Stimulated activated naive CD8-positive, alpha-beta T cell treated with anti-CD3 and anti-CD28 coated beads, Interleukin-15, amount 100 ng/mL, for 72 hours (primary cell): Measurements from ENCODE around the gene GABBR2.

ENCODE experiments used
- ATAC-seq: fragments of 150-1000 bp; cut with Tn5 transposase; 2 replicates; pipeline ENCODE4 v1.10.0; 2021; ENCODE audit warnings: mild to moderate bottlenecking, moderate library complexity
- DNase-seq, 2 donors: peaks; one replicate each; pipeline ENCODE4 v3.0.0; 2021 to 2022
- H3K27ac Mint-ChIP-seq, 2 donors: one replicate each; pipeline ENCODE4 v1.8.0; 2022; ENCODE audit warnings: mild to moderate bottlenecking in 2 of 2, mixed read lengths in 2 of 2, moderate library complexity in 2 of 2
- H3K27me3 Mint-ChIP-seq: one replicate; pipeline ENCODE4 v1.8.0; 2022; ENCODE audit warnings: mixed read lengths
- H3K4me1 Mint-ChIP-seq: one replicate; pipeline ENCODE4 v1.8.0; 2022; ENCODE audit warnings: mild to moderate bottlenecking, mixed read lengths
- H3K4me3 Mint-ChIP-seq, 2 donors: one replicate each; pipeline ENCODE4 v1.8.0; 2022; ENCODE audit warnings: mild to moderate bottlenecking in 2 of 2, mixed read lengths in 2 of 2, moderate library complexity in 1 of 2
- H3K9me3 Mint-ChIP-seq, 2 donors: one replicate each; pipeline ENCODE4 v1.8.0; 2022; ENCODE audit warnings: mixed read lengths in 2 of 2

The GABBR2 gene

DNA sequence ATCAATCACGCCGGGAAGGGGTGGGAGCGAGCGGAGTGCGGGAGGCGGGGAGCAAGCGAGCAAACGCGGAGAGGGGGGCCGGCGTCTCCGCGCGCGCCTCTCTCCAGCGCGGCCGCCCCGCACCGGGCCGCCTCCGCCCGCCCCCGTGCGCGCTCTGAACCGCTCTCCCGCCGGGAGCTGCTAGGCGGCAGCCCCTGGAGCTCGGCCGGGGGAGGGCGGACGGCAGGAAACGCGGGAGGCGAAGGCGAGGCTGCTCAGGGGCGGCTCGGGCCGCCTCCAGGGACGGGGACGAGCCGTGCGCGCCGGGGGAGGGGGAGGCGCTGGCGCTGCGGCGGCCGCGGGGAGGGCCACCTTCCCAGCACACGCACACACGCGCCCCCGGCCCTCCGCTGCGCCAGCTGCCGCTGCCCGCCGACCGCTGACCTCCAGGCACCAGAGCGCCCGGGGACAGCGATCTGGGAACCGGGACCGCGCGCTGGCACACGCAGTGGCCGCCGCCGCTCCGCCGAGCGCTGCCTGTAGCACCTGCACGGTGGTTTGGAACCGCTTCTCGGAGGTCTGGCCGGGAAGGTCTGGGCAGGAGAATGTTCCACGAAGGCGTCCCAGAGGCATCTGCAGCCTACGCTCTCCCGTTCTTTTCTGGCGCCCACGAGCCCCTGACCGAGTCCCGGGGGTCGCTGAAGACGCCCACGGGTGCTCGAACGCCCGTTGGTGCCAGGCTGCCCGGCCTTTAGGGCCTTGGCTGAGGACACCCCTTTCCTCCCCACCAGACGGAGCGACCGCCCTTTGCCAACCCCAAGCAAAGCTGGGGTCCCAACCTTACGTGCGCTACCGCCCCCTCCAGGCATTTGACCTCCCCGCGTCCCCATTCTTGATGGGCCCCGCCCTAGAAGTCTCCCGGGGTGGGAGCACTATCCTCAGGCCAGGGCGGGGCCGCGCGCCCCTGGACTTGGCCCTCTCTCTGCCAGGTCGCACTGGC is at the start of gene GABBR2:
GABBR2 (minus strand) TSS at position 3 of the 979 bp plus-strand sequence. CDS start 198 bp downstream, outside the sequence.
- DNase-seq (no peak), ATAC-seq (no peak)
- Mint-ChIP-seq H3K4me1 (no peaks in the 10 kb centered on the region), H3K4me3 (peak within 1 kb of the TSS in 1 of 2 donors; percentile 41), H3K9me3 (no peaks in the 10 kb centered on the region), H3K27me3 (peaks cover 68% of the 10 kb centered on the region), H3K27ac (no peak within 1 kb of the TSS)

DNA sequence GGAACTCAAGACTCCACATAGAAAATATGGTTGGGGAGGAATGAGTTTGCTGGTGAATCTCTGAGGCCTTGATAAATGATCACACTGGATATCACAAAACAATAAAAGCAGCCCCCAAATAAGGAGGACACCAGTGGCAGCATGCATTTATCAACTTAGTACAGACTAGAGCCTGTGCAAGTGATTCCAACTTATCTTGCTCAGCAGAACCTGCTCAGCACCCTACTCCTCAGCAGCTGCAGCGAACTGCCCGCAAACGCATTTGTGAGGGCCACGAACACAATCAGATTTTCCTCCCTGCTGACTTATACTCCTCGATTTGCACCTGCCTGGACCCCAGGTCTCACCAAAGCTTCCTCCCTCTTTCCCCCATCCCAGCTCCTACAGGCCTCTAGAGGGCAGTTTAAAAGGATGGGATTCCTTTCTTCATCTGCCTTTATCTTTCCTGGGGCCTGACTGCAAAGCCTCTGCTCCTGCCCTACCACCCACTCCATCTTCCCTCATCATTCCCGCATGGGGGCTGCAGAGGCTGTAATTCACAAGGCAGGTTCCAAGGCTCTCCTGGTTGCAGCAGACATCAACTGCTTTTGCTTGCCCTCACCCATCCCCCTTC is 46.4 kb upstream of the GABBR2 start:
- ATAC-seq, result no peak
- Mint-ChIP-seq H3K4me1 (no peaks in the 10 kb centered on the region), H3K4me3 (no peak overlapping the region), H3K27me3 (no peaks in the 10 kb centered on the region), H3K9me3 (peaks cover 0 to 4% of the 10 kb centered on the region in 2 donors), H3K27ac (peak overlapping the region in 1 of 2 donors; percentile 59)
- DNase-seq, result no peak

DNA sequence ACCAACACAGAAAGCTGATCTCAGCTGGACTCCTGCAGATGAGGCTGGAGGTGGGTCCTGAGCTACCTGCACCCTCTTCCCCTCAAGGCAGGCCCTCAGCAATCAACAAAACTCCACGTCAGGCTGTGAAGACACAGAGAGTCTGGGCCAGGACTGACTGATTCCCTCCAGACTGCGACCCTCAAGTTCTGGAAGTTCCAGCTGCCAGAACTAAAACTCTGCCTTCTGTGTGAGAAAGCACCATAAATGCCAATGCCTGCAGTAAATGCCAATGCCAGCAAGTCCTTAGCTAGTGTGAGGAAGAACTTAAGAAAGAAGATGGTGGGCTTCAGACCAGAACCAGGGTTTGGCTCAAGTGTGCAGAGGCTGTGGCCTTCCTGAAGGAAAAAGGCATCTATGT is 42.5 kb upstream of the GABBR2 start:
- no peaks in the 10 kb centered on the region for H3K4me1 Mint-ChIP-seq
- no peak overlapping the region for H3K27ac Mint-ChIP-seq
- DNase-seq (no peak), ATAC-seq (no peak)
- no peaks in the 10 kb centered on the region for H3K9me3 Mint-ChIP-seq
- no peak overlapping the region for H3K4me3 Mint-ChIP-seq
- H3K27me3 Mint-ChIP-seq, result no peaks in the 10 kb centered on the region

DNA sequence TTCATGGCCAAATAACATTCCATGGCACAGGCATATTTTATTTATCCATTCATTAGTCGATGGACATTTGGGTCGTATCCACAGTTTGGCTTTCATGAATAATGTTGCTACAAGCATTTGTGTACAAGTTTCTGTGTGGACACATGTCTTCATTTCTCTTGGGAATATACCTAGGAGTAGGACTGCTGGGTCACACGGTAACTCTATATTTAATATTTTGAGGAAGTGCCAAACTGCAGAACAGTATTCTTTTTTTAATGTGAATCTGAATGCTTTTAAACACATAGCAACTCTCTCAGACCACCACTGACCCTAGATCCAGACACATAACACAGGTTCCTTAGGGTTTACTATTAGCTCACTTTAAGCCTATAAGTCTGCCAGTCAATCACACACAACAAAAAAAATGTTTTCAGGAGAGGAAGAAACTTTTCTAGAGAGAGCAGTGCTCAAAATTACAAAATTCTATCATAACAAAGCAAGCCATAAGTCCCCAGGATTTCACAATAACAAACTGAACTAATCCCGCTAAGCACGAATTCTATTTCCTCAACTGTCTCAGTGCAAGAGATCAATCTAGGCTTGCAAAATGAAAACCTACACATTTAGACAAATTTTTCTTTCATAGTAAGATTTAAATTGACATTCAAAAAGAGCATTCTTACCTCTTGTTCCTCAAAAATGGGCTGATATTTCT is 41.8 kb upstream of the GABBR2 start:
- Mint-ChIP-seq H3K27ac (no peak overlapping the region), H3K27me3 (no peaks in the 10 kb centered on the region), H3K9me3 (no peaks in the 10 kb centered on the region), H3K4me3 (no peak overlapping the region), H3K4me1 (no peaks in the 10 kb centered on the region)
- no peak for ATAC-seq
- DNase-seq, result no peak

DNA sequence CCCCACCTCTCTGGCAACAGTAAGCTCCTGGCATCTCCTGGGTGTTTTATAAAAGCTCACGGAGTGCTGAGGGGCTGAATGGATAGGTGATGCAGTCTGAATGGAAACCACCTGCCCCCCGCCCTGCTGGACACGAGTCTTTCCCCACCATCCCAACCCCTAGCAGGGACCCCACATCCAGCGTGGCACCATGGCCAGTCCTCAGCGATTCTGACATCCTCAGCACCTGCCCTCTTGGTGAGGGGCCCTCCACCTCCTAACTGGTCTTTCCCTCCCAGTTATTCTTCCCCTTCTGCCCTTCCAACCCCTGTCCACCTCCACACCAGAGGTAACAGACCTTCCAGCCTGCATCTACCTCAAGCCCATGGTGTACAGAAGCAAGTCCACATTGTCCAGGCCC is 38.7 kb upstream of the GABBR2 start:
- no peaks in the 10 kb centered on the region for H3K9me3 Mint-ChIP-seq
- no peak for ATAC-seq
- DNase-seq, result no peak
- H3K4me3 Mint-ChIP-seq, result no peak overlapping the region
- no peaks in the 10 kb centered on the region for H3K4me1 Mint-ChIP-seq
- H3K27ac Mint-ChIP-seq, result peak overlapping the region in 1 of 2 donors; percentile 89
- H3K27me3 Mint-ChIP-seq, result no peaks in the 10 kb centered on the region

DNA sequence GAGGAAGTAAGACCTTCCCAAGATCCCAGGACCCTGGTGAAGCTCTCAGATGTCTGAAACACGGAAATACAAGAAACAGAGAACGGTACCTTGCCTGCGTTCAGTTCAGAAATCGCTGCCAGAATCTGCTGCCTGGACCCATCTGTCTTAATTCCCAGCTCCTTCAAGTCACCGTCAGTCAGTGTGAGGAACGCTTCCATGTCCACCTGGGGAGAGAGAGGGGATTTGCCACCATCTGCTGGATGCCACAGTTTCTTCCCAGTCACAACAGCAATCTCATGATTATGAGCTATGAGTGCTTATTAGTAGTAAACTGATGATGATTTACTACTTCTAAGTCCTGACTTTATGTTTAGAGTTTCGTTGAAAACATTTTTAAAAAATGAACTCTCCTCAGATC is 36.7 kb upstream of the GABBR2 start:
- ATAC-seq (no peak), DNase-seq (no peak)
- Mint-ChIP-seq H3K4me3 (no peak overlapping the region), H3K27ac (peak overlapping the region in 1 of 2 donors; percentile 59), H3K4me1 (no peaks in the 10 kb centered on the region), H3K27me3 (no peaks in the 10 kb centered on the region), H3K9me3 (no peaks in the 10 kb centered on the region)

DNA sequence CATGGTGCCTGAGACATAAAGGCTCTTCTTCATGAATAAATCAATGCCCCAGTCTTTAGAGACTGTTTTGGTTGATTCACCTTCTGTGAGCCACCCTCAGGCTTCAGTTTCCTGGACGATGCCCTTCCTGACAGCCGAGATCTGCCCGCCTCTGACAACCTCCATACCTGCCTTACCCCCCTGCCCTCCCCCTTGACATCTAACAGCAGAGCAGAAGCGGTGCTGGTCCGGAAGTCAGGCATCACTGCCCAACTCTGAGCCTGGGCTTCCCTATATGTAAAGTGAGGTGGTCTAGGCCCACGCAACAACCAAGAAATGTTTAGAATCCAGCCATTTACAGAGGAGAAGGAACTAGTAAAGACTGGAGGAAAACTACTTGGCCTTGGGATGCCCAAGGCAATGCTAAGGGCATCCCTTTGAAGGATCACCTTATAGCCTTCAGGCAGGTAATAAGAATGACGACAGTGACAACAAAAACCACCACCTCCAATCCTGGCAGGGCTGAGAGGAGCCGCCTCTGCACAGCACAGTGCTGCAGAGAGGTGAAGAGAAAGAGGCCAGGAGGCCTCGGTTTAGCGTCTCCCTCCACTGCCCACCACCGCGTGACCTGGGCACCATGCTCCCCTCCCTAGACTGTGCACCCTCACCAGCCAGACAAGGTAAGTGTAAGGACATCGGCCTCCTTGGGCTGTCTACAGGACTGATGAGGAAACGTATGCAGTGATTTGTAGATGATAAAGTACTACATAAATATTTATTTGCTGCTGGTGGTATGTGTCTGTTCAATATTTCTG is 35.3 kb upstream of the GABBR2 start:
- DNase-seq, result no peak
- Mint-ChIP-seq H3K4me3 (no peak overlapping the region), H3K27ac (no peak overlapping the region), H3K9me3 (peaks cover 4 to 5% of the 10 kb centered on the region in 2 donors), H3K4me1 (no peaks in the 10 kb centered on the region), H3K27me3 (no peaks in the 10 kb centered on the region)
- ATAC-seq, result no peak

DNA sequence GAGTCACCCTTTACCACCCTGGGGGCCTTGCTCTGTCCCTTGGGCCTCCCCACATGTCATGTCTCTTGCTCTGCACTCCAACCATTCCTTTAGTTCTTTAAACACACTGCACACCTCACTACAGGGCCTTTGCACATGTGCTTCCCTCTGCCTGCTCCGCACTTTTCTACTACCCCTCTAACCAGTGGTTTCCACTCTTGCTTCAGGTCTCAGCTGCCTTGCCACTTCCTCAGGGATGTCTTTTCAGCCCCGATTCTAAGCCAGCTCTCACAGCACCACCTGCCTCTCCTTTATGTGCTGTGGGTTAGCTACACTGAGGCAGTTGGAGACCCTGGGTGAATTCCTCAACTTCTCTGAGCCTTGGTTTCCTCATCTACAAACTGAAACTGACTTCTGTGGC is 34.6 kb upstream of the GABBR2 start:
- DNase-seq, result no peak
- Mint-ChIP-seq H3K27ac (peak overlapping the region in 1 of 2 donors; percentile 7), H3K4me1 (no peaks in the 10 kb centered on the region), H3K9me3 (peaks cover 7 to 12% of the 10 kb centered on the region in 2 donors), H3K27me3 (no peaks in the 10 kb centered on the region), H3K4me3 (no peak overlapping the region)
- ATAC-seq, result no peak

DNA sequence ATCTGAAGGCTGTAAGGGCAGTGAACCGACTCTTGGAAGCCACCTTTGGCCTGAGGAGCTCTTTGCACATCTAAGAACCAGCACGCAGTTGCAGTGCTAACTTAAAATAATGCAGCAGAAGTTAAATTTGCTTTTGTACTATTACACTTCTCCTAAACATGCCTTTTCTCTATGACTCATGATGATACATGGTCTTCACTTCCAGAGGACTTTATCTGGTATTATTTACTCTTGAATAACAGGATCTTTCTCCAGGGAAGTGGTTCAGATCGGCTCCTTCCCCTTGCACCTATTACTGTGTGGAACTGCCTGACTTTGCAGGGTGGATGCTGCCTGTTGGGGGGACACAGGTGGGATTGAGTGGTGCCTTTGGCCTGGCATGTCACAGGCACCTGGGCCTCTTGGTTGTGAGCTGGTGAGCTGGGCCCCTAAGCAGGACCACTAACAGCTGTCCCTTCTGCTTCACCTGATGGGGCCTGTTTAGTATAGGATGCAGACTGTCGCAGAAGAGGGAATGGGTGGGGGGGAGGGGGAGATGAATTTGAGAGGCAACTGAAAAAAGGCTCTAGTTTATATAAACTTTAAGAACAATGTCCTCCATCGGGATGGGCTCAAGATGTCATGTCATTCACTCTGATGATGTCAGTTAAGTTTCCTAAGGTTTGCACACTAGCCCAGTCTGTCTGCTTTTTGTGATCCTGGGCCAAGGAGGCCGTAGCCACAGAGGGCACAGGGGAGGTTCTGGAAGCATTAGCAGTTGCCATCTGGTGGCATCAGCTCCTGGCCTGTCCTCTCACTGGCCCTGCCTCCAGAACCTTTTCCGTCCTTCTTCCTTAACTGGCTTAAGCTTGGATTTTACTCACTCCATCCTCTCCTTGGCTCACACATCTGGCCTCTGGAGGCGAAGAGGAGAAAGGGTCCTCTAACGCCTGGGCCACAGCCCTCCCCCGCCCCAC is 33.9 kb upstream of the GABBR2 start:
- ATAC-seq (no peak), DNase-seq (no peak)
- Mint-ChIP-seq H3K27ac (no peak overlapping the region), H3K9me3 (peaks cover 7 to 12% of the 10 kb centered on the region in 2 donors), H3K27me3 (no peaks in the 10 kb centered on the region), H3K4me1 (no peaks in the 10 kb centered on the region), H3K4me3 (no peak overlapping the region)

DNA sequence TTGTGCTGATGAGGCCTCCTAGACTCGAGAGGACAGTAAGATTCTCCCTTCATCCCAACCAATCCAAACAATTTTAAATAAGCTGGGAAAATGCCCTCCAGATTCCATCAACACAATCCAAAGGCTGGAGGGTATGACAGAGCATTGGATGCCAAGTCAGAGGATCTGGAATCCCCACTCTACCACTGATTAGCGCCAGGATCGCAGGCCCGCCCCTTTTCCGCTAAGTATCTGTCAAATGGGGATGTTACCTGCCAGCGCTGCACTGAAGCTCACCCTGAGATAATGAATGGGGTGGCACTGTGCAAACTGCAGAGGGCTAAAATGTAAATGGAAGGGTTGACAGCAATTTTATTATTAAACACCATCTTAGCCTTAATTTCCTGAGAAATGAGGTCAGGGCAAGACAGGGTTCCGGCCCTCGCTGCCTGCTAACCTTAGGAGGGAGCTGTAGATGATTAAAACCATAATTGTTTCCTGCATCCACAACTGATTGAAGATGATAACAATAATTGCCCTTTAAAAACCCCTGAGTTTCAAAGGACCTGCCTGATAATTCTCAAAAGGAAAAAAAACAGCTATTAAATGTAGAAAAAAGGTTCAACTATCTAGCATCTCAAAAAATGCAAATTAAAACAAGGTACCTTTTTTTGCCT is 31.6 kb upstream of the GABBR2 start:
- ATAC-seq, result no peak
- Mint-ChIP-seq H3K4me1 (no peaks in the 10 kb centered on the region), H3K9me3 (peaks cover 7 to 12% of the 10 kb centered on the region in 2 donors), H3K27me3 (no peaks in the 10 kb centered on the region), H3K27ac (no peak overlapping the region), H3K4me3 (no peak overlapping the region)
- no peak for DNase-seq

DNA sequence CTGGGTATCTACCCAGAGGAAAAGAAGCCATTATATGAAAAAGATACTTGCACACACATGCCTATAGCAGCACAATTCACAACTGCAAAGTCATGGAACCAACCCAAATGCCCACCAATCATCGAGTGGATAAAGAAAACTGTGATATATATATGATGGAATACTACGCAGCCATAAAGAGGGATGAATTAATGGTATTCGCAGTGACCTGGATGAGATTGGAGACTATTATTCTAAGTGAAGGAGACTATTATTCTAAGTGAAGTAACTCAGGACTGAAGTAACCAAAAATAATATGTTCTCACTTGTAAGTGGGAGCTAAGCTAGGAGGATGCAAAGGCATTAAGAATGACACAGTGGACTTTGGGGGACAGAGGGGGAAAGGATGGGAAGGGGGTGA is 30.0 kb upstream of the GABBR2 start:
- H3K27me3 Mint-ChIP-seq, result no peaks in the 10 kb centered on the region
- H3K4me1 Mint-ChIP-seq, result no peaks in the 10 kb centered on the region
- H3K27ac Mint-ChIP-seq, result no peak overlapping the region
- DNase-seq (no peak), ATAC-seq (no peak)
- no peak overlapping the region for H3K4me3 Mint-ChIP-seq
- peaks cover 7 to 12% of the 10 kb centered on the region in 2 donors for H3K9me3 Mint-ChIP-seq

DNA sequence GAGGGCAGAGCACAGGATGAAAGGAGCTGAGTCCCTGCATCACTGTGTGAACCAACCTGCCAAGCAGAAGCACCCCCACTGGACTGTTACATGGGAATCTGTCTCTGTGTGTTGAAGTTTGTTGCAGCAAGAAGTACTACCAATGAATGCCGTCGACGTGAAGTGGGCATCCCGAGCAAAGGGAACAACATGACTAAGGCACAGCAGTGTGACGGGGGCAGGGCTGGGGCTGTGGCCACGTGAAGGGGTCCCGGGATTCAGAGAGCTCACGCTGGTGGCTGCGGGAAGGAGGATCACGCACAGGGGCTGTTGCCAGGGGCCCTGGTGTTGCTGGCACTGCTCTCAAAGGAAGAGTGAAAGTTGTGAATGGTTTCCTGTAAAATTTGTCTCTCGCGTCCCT is 27.5 kb upstream of the GABBR2 start:
- no peak for ATAC-seq
- H3K27me3 Mint-ChIP-seq, result no peaks in the 10 kb centered on the region
- no peaks in the 10 kb centered on the region for H3K4me1 Mint-ChIP-seq
- H3K9me3 Mint-ChIP-seq, result peaks cover 7 to 12% of the 10 kb centered on the region in 2 donors
- H3K27ac Mint-ChIP-seq, result peak overlapping the region in 1 of 2 donors; percentile 28
- no peak overlapping the region for H3K4me3 Mint-ChIP-seq
- DNase-seq, result no peak

DNA sequence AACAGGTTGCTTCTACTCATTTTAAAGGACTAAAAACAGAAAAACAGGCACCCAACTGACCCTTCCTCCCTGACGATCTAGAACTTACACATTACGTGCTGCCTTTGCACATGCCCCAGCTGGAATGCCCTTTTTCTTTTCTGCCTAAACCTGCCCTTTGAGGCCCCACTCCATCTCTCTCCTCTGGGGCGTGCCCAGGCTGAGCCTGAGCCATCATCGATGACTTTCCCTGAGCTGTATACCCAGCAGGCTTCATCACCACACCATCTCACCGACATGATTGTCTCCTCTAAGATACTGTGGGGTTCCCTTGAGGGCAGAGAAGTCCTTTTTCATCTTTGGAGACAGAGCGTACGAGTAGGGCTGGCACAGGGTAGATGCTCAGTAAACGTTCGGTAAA is 24.1 kb upstream of the GABBR2 start:
- DNase-seq (no peak), ATAC-seq (no peak)
- Mint-ChIP-seq H3K27ac (peak overlapping the region in 1 of 2 donors; percentile 30), H3K27me3 (no peaks in the 10 kb centered on the region), H3K9me3 (no peaks in the 10 kb centered on the region), H3K4me3 (no peak overlapping the region), H3K4me1 (no peaks in the 10 kb centered on the region)

DNA sequence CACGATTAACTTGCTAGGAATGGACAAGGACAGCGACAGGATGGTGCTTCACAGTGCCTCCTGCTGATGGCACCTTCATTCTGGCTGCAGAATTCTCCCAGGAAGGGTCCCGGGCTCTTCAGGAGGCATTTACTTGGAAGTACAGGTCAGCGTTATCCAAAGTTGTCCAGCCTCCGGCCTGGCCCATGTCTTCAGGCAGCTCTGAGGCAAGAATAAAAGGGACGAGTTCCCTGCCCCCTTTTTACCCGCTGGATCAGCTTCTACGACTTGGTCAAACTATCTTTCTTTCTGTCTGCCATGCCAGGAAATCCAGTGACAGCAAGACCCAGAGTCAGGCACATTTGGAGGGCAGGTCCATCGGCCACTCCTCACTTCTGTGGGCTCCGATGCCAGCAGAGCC is 23.4 kb upstream of the GABBR2 start:
- Mint-ChIP-seq H3K27ac (no peak overlapping the region), H3K27me3 (no peaks in the 10 kb centered on the region), H3K9me3 (no peaks in the 10 kb centered on the region), H3K4me3 (no peak overlapping the region), H3K4me1 (no peaks in the 10 kb centered on the region)
- ATAC-seq, result no peak
- no peak for DNase-seq
